ENCODE data around the gene SURF6. TPM values are rescaled to one million over a fixed set of nuclear protein-coding genes. Genes with fewer than 3 reads are reported as not detected.
A peak's percentile ranks its signal among the peaks of the same experiment; 100 is the strongest.

SURF6 gene
- total RNA-seq, 2 experiments from 2014 or later: 24.9 to 28.3 TPM

DNA sequence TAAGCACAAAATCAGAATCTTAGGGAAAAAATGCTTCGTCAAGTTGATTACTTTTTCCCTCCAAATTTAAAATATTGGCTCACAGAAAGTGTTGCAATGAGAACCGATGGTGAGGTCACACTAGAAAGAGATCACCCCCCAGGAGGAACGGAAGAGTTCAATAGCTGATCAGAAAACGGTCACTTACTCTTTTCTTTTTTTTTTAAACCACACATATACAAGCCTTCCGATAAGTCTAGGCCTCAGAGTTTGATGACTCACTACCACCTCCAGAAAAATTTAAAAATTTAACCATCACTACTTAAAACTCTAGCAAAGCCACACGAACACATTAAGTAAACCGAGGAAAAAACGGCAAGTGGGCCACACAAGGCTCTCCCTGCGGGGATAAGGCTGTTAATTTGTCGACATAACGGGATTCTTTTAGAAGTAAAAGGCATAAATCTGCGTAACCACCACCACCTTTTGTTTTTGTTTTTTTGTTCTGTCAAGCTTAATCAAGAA lies 38.7 kb upstream of the SURF6 start:
- H3K27ac Mint-ChIP-seq: peak overlapping the region; percentile 98
- ChIA-PET POLR2A (interaction anchor here (0.9 to 28.8 kb wide), 9 partner anchors 9 to 42 kb away, joined by 3 to 872 read pairs (median 6); partner anchors contain the start of genes MED22, RPL7A, SURF1 and SURF2), CTCF (interaction anchor here (1.1 to 2.9 kb wide), 5 partner anchors 16 to 189 kb away, joined by 3 to 15 read pairs (median 7); partner anchors contain the start of genes MED22, RPL7A and SURF1)
- peak overlapping the region; percentile 99 for H3K4me3 Mint-ChIP-seq
- peak; percentile 62 for DNase-seq
- intact Hi-C loops (cut with micrococcal nuclease): loop anchor here (10.0 kb wide), 1 partner anchor 110 kb away; no protein-coding TSS in a partner anchor
- TF ChIP-seq, protein P1, sequence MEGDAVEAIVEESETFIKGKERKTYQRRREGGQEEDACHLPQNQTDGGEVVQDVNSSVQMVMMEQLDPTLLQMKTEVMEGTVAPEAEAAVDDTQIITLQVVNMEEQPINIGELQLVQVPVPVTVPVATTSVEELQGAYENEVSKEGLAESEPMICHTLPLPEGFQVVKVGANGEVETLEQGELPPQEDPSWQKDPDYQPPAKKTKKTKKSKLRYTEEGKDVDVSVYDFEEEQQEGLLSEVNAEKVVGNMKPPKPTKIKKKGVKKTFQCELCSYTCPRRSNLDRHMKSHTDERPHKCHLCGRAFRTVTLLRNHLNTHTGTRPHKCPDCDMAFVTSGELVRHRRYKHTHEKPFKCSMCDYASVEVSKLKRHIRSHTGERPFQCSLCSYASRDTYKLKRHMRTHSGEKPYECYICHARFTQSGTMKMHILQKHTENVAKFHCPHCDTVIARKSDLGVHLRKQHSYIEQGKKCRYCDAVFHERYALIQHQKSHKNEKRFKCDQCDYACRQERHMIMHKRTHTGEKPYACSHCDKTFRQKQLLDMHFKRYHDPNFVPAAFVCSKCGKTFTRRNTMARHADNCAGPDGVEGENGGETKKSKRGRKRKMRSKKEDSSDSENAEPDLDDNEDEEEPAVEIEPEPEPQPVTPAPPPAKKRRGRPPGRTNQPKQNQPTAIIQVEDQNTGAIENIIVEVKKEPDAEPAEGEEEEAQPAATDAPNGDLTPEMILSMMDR (IDR thresholded peaks at IDR 0.05): no peak
- peaks cover 47% of the 10 kb centered on the region for H3K4me1 Mint-ChIP-seq (ENCODE audit: low read depth)
- no peaks in the 10 kb centered on the region for H3K9me3 Mint-ChIP-seq
- H3K36me3 Mint-ChIP-seq (ENCODE audit: low read depth): peaks cover 50% of the 10 kb centered on the region
- H3K27me3 Mint-ChIP-seq: no peaks in the 10 kb centered on the region
- peak; percentile 19 for ATAC-seq

DNA sequence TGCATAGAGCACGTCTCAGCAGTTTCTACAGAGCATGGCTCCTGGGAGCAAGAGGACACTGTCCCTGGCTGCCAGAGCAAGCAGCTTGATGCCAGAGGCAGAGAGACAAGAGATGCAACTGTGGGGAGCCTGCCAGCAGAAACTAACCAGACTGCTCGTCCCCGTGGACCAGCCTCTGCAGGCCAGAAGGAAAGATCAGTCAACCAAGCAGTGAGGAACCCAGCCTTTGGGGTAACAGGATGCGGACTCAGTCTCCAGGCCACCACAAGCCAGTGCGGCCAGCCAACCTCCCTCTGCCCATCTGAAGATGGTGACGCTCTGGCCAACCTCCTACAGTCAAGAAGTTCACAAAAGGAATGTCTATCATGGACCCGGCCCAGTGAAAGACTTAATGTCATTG lies 36.2 kb upstream of the SURF6 start:
- CTCF ChIA-PET: interaction anchor here (1.2 to 3.2 kb wide), 11 partner anchors 15 to 191 kb away, joined by 3 to 38 read pairs (median 5); partner anchors contain the start of genes MED22, RPL7A, SURF1 and SURF2
- H3K4me3 Mint-ChIP-seq: peak overlapping the region; percentile 79
- POLR2A ChIA-PET: interaction anchor here (1.0 to 28.8 kb wide), 9 partner anchors 9 to 339 kb away, joined by 3 to 872 read pairs (median 5); partner anchors contain the start of genes MED22, REXO4, RPL7A and SURF1
- DNase-seq (no peak), ATAC-seq (no peak)
- TF ChIP-seq, protein P1 (IDR thresholded peaks at IDR 0.05): no peak
- peaks cover 68% of the 10 kb centered on the region for H3K36me3 Mint-ChIP-seq (ENCODE audit: low read depth)
- H3K27me3 Mint-ChIP-seq: no peaks in the 10 kb centered on the region
- intact Hi-C loops (cut with micrococcal nuclease): loop anchor here (10.0 kb wide), 1 partner anchor 113 kb away; no protein-coding TSS in a partner anchor
- no peaks in the 10 kb centered on the region for H3K9me3 Mint-ChIP-seq
- H3K27ac Mint-ChIP-seq: peak overlapping the region; percentile 98
- peaks cover 62% of the 10 kb centered on the region for H3K4me1 Mint-ChIP-seq (ENCODE audit: low read depth)

DNA sequence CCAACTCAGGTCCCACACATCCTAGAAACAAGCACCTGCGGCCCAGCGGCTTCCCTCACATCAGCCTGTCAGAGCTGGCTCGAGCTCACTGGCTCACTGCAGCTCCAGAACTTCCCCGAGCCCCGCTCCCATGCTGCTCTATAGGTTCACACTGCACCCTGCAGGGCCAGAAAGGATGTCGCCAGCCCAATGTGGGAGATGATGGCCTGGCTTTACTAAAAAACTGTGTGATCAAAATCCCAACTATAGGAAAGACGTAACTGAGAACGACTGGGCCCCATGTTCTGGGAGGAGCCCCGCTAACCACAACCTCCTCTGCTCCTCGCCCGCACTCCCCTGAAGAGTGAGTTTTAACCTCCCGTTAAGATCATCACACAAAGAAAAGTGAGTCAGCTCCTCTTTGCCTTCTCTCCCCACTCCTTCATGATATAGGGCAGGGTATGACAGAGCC lies 35.3 kb upstream of the SURF6 start:
- no peaks in the 10 kb centered on the region for H3K9me3 Mint-ChIP-seq
- intact Hi-C loops (cut with micrococcal nuclease): loop anchor here (2.0 to 10.0 kb wide), 2 partner anchors 18 to 114 kb away; no protein-coding TSS in a partner anchor
- H3K4me3 Mint-ChIP-seq: peak overlapping the region; percentile 79
- ATAC-seq (peak; percentile 66), DNase-seq (peak; percentile 93)
- CTCF ChIA-PET: interaction anchor here (0.9 to 3.2 kb wide), 16 partner anchors 9 to 190 kb away, joined by 3 to 38 read pairs (median 6); partner anchors contain the start of genes MED22, RPL7A, SURF1 and SURF2
- POLR2A ChIA-PET: interaction anchor here (0.6 to 28.8 kb wide), 10 partner anchors 8 to 338 kb away, joined by 3 to 872 read pairs (median 5); partner anchors contain the start of genes CACFD1, MED22, REXO4 and RPL7A
- H3K4me1 Mint-ChIP-seq (ENCODE audit: low read depth): peaks cover 63% of the 10 kb centered on the region
- TF ChIP-seq, protein P1 (IDR thresholded peaks at IDR 0.05): peak; percentile 10
- H3K27me3 Mint-ChIP-seq: no peaks in the 10 kb centered on the region
- peak overlapping the region; percentile 98 for H3K27ac Mint-ChIP-seq
- peaks cover 74% of the 10 kb centered on the region for H3K36me3 Mint-ChIP-seq (ENCODE audit: low read depth)

DNA sequence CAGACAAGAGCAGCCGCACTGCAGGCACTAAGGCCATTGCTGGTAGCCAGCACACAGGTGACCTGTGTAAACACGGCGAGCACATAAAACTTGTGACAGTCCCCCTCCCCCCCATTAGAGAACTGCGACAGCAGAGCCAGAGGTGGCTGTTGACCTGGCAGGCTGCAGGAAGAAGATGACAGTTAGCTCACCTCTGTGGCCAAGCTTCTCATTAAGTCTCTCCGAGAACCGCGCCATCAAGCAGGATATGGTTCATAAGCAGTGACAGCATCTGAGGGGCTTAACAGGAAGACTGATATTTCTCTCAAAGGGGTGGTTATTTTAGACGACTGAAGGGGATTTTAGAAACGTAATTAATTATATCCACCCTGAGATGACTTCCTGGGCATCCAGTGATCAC lies 34.7 kb upstream of the SURF6 start:
- peaks cover 66% of the 10 kb centered on the region for H3K4me1 Mint-ChIP-seq (ENCODE audit: low read depth)
- H3K36me3 Mint-ChIP-seq (ENCODE audit: low read depth): peaks cover 80% of the 10 kb centered on the region
- peak overlapping the region; percentile 79 for H3K4me3 Mint-ChIP-seq
- intact Hi-C loops (cut with micrococcal nuclease): loop anchor here (2.0 to 10.0 kb wide), 2 partner anchors 18 to 114 kb away; no protein-coding TSS in a partner anchor
- H3K9me3 Mint-ChIP-seq: no peaks in the 10 kb centered on the region
- TF ChIP-seq, protein P1 (IDR thresholded peaks at IDR 0.05): no peak
- ChIA-PET POLR2A (interaction anchor here (0.6 to 28.8 kb wide), 8 partner anchors 8 to 330 kb away, joined by 3 to 872 read pairs (median 5); partner anchors contain the start of genes CACFD1, MED22, REXO4 and RPL7A), CTCF (interaction anchor here (0.9 to 3.2 kb wide), 14 partner anchors 8 to 189 kb away, joined by 3 to 38 read pairs (median 6); partner anchors contain the start of genes SURF1 and SURF2)
- H3K27ac Mint-ChIP-seq: peak overlapping the region; percentile 98
- peak; percentile 53 for ATAC-seq
- DNase-seq: peak; percentile 81
- no peaks in the 10 kb centered on the region for H3K27me3 Mint-ChIP-seq

Data from activated CD8-positive, alpha-beta T cell treated with anti-CD3 and anti-CD28 coated beads for 36 hours (primary cell).